ENCODE data around the gene MAPKAP1.

GRCh38 chr9:125509476-125509875 is 197.5 kb downstream of the MAPKAP1 start:
- TF ChIP-seq CTCF (IDR thresholded peaks at IDR 0.05; ENCODE audit: insufficient read depth, low read length): no peak
- TF ChIP-seq POLR2AphosphoS5 (IDR thresholded peaks at IDR 0.05; ENCODE audit: low read depth): no peak
- no peak for TF ChIP-seq GABPA (IDR thresholded peaks at IDR 0.05; ENCODE audit: low read depth)

Measured in HL-60 (cell line).